GM23248 (cell line): ENCODE results near the gene NPAS3. TPM values are rescaled to one million over a fixed set of nuclear protein-coding genes. Genes with fewer than 3 reads are reported as not detected.

Experiments
- DNase-seq: peaks from one replicate; pipeline ENCODE4 v3.0.0-alpha.2; 2015
- H2AFZ ChIP-seq: fragments of 200-600 bp; sonication (generic); 2 replicates; pipeline ENCODE4 v1.6.1; 2016; ENCODE audit warnings: antibody characterized with exemption
- H3F3A ChIP-seq: fragments of 200-600 bp; sonication (generic); 2 replicates; pipeline ENCODE4 v1.6.1; 2016; ENCODE audit warnings: mild to moderate bottlenecking, antibody characterized with exemption, mixed run types; ENCODE audit not compliant: insufficient read depth
- H3K27ac ChIP-seq: fragments of 200-600 bp; sonication (generic); 2 replicates; pipeline ENCODE4 v1.5.1; 2016; ENCODE audit warnings: mild to moderate bottlenecking
- H3K27me3 ChIP-seq: fragments of 200-600 bp; sonication (generic); replicated peaks from 2 replicates; pipeline ENCODE4 v1.6.1; 2016; ENCODE audit warnings: mild to moderate bottlenecking; ENCODE audit not compliant: insufficient read depth
- H3K36me3 ChIP-seq: fragments of 200-600 bp; sonication (generic); 2 replicates; pipeline ENCODE4 v1.6.1; 2016; ENCODE audit warnings: low read depth, mild to moderate bottlenecking
- H3K4me1 ChIP-seq: fragments of 200-600 bp; sonication (generic); 2 replicates; pipeline ENCODE4 v1.6.1; 2016; ENCODE audit warnings: mild to moderate bottlenecking; ENCODE audit not compliant: insufficient read depth
- H3K4me2 ChIP-seq: fragments of 200-600 bp; sonication (generic); one replicate; pipeline ENCODE4 v1.6.1; 2016; ENCODE audit warnings: mild to moderate bottlenecking; ENCODE audit not compliant: unreplicated experiment
- H3K4me3 ChIP-seq: fragments of 200-600 bp; sonication (generic); 2 replicates; pipeline ENCODE4 v1.5.1; 2016; ENCODE audit warnings: mild to moderate bottlenecking
- H3K79me2 ChIP-seq: fragments of 200-600 bp; sonication (generic); 2 replicates; pipeline ENCODE4 v1.6.1; 2016; ENCODE audit warnings: mild to moderate bottlenecking; ENCODE audit not compliant: insufficient read depth
- H3K9ac ChIP-seq: fragments of 200-600 bp; sonication (generic); 2 replicates; pipeline ENCODE4 v1.6.1; 2016; ENCODE audit warnings: mild to moderate bottlenecking
- H3K9me2 ChIP-seq: fragments of 200-600 bp; sonication (generic); 2 replicates; pipeline ENCODE4 v1.6.1; 2016; ENCODE audit warnings: mixed run types, mild to moderate bottlenecking, moderate library complexity; ENCODE audit not compliant: insufficient read depth
- H3K9me3 ChIP-seq: fragments of 200-600 bp; sonication (generic); one replicate; pipeline ENCODE4 v1.6.1; 2017; ENCODE audit warnings: low read depth
- H4K20me1 ChIP-seq: fragments of 200-600 bp; sonication (generic); 2 replicates; pipeline ENCODE4 v1.6.0; 2016; ENCODE audit not compliant: insufficient read depth
- EZH2 ChIP-seq: fragments of 200-600 bp; sonication (generic); IDR thresholded peaks from 2 replicates; pipeline ENCODE4 v1.6.1; 2018; ENCODE audit warnings: antibody characterized with exemption, mild to moderate bottlenecking; ENCODE audit not compliant: insufficient read depth, poor library complexity, severe bottlenecking
- EZH2phosphoT487 ChIP-seq: fragments of 200-600 bp; sonication (generic); IDR thresholded peaks from 2 replicates; pipeline ENCODE4 v1.6.1; 2018; ENCODE audit warnings: antibody characterized with exemption, moderate library complexity, mild to moderate bottlenecking, low read depth; ENCODE audit not compliant: insufficient read depth
- WGBS, 2 experiments: methylation state at CpG; one replicate each; pipeline ENCODE4 v1.1.6; 2015 to 2017; ENCODE audit warnings: low lambda C conversion rate in 2 of 2, low coverage in 1 of 2; ENCODE audit errors: missing lambda C conversion rate in 2 of 2; 5-methylcytosine and 5-hydroxymethylcytosine counted together
- in situ Hi-C: fragments of 300-500 bp; cut with MboI; formaldehyde crosslinking; loops from 2 replicates; pipeline ENCODE4 v1.15.0; 2020
- polyA plus RNA-seq: library from polyadenylated mRNA; unstranded; fragments of >200 nt; fragmentation: Nextera tagmentation; extraction: Ambion mirVana; gene quantifications from 2 replicates; pipeline ENCODE4 v1.2.1, GENCODE V29; 2016
- total RNA-seq: library from RNA; depleted of rRNA; stranded (reverse); fragments of >200 nt; shearing (Covaris generic); gene quantifications from 2 replicates; pipeline ENCODE4 v1.2.3, GENCODE V29; 2014

Gene NPAS3
- total and polyA plus RNA-seq, 2 experiments from 2014 or later, result 0.65 TPM; not detected in 1

DNA sequence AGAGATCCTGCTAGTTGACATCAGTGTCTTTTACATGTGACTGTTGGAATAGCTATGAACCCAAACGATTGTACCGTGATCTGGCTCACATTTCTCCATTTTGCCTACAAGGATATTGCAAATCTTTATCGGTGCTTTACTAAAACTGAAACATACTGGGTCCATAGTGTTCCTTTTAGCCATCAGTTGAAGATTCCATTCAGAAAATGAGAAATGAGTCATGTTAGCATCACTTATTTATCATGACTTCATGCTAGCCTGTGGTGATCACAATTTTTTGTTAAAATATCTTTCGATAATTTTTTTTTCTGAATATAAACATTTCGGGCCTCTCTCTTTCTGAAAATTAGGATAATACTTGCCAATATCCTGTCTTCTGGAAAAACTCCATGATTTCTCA is 801.9 kb downstream of the NPAS3 start:
- Histone ChIP-seq H3K9ac (no peak overlapping the region), H3K4me1 (peaks cover 20% of the 10 kb centered on the region), H3K9me2 (no peaks in the 10 kb centered on the region), H3K27me3 (no peaks in the 10 kb centered on the region), H3K36me3 (no peaks in the 10 kb centered on the region), H3K9me3 (no peaks in the 10 kb centered on the region), H3K27ac (no peak overlapping the region), H3F3A (peaks cover 20% of the 10 kb centered on the region), H2AFZ (no peak overlapping the region), H4K20me1 (no peaks in the 10 kb centered on the region), H3K4me3 (no peak overlapping the region), H3K4me2 (no peak overlapping the region), H3K79me2 (no peaks in the 10 kb centered on the region)
- TF ChIP-seq EZH2phosphoT487, result no peak
- no peak for TF ChIP-seq EZH2
- in situ Hi-C loops, result no loop called here
- WGBS, 2 experiments, result 80 to 81% methylated on average over 5 of the region's 5 CpGs
- peak; percentile 55 for DNase-seq

DNA sequence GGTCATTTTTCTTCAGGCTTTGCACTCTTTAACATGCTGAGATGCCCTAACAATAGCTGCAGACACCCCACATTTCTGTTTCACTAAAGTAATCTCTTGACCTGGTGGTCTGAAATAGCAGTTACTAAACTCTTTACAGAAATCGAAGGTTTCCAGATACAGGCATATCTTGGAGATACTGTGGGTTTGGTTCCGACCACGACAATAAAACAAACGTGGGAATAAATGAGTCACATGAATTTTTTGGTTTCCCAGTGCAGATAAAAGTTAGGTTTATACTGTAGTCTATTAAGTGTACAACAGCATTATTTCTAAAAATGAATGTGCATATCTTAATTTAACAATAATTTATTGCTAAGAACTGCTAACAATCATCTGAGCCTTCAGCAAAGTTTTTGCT is 803.5 kb downstream of the NPAS3 start:
- Histone ChIP-seq H3K4me2 (no peak overlapping the region), H3K79me2 (no peaks in the 10 kb centered on the region), H3F3A (peaks cover 16% of the 10 kb centered on the region), H3K27me3 (no peaks in the 10 kb centered on the region), H3K36me3 (no peaks in the 10 kb centered on the region), H3K4me1 (peaks cover 17% of the 10 kb centered on the region), H3K4me3 (no peak overlapping the region), H3K9me3 (no peaks in the 10 kb centered on the region), H3K27ac (no peak overlapping the region), H3K9ac (no peak overlapping the region), H4K20me1 (no peaks in the 10 kb centered on the region), H2AFZ (no peak overlapping the region), H3K9me2 (no peaks in the 10 kb centered on the region)
- WGBS, 2 experiments, result 72 to 74% methylated on average over 4 of the region's 4 CpGs
- TF ChIP-seq EZH2, result no peak
- no peak for TF ChIP-seq EZH2phosphoT487
- in situ Hi-C loops, result no loop called here
- peak; percentile 1 for DNase-seq

DNA sequence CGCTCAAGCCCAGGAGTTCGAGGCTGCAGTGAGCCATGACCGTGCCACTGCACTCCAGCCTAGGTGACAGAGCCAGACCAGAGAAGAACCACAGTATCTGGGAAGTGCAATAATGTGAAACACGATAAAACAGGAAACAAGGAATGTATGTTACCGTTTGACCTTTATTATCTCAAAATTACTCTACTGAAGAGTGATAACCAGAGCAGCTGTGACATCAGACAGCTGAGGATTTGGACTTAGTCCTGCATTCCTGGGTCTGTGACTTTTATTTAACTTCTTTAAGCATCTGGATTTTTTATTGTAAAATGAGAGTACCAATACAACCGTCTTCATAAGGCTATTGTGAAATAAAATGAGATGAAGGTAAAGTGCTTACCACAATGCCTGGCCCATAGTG is 806.5 kb downstream of the NPAS3 start:
- Histone ChIP-seq H3K4me1 (peaks cover 7% of the 10 kb centered on the region), H3K9me2 (no peaks in the 10 kb centered on the region), H2AFZ (no peak overlapping the region), H3K4me3 (no peak overlapping the region), H3K79me2 (no peaks in the 10 kb centered on the region), H3K36me3 (no peaks in the 10 kb centered on the region), H3K4me2 (no peak overlapping the region), H3F3A (peaks cover 5% of the 10 kb centered on the region; the same call in 1 of the 2 replicates), H3K27me3 (no peaks in the 10 kb centered on the region), H3K27ac (no peak overlapping the region), H3K9me3 (no peaks in the 10 kb centered on the region), H4K20me1 (no peaks in the 10 kb centered on the region), H3K9ac (no peak overlapping the region)
- in situ Hi-C loops, result no loop called here
- WGBS, 2 experiments, result 47 to 48% methylated on average over 6 of the region's 6 CpGs
- TF ChIP-seq EZH2, result no peak
- TF ChIP-seq EZH2phosphoT487, result no peak
- DNase-seq, result no peak

DNA sequence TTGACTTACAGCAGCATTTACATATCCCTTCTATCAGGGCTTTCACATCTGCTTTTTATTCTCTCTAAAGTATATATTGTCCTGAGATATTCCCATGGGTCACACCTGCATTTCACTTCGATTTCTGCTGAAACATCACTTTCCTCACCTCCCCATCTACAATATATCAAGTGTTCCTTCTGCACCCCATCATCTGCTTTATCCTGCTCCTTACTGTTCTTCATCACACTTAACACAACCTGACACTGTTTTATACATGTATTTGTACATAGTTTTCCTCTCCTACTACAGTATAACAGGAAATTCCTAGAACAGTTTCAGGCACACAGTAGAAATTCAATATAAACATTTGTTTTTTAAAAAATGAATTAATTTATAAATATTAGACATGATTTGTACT is 809.1 kb downstream of the NPAS3 start:
- Histone ChIP-seq H3K9ac (no peak overlapping the region), H3K27me3 (no peaks in the 10 kb centered on the region), H3F3A (no peaks in the 10 kb centered on the region), H3K9me2 (no peaks in the 10 kb centered on the region), H3K9me3 (no peaks in the 10 kb centered on the region), H3K79me2 (no peaks in the 10 kb centered on the region), H3K4me1 (no peaks in the 10 kb centered on the region), H3K27ac (no peak overlapping the region), H2AFZ (no peak overlapping the region), H3K4me2 (no peak overlapping the region), H3K36me3 (no peaks in the 10 kb centered on the region), H4K20me1 (no peaks in the 10 kb centered on the region), H3K4me3 (no peak overlapping the region)
- no peak for TF ChIP-seq EZH2phosphoT487
- TF ChIP-seq EZH2, result no peak
- WGBS, 2 experiments, result 13 to 28% methylated on average over 1 of the region's 1 CpG
- in situ Hi-C loops, result no loop called here
- no peak for DNase-seq

DNA sequence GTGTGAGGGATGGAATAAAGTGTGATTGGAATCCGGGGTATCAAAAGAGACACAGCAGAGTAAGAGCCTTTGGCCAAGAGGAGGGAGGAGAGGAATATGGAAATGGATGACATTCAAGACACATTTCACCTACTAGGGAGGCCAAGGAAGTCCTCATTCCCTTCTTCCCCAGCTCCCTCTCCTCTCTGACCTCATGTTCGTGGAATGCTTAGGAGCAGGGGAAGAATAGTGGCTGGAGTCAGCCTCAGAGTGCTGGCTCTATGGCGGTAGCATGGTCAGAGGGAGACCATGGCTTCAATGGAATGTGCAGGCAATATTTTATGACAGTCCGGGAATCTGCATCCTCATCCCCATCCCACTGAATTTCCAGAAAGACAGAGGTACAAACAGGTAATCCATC is 815.6 kb downstream of the NPAS3 start:
- H3K4me3 ChIP-seq, result no peak overlapping the region
- no peaks in the 10 kb centered on the region for H3K79me2 ChIP-seq
- H3K9me2 ChIP-seq, result no peaks in the 10 kb centered on the region
- no peaks in the 10 kb centered on the region for H3K36me3 ChIP-seq
- DNase-seq, result peak; percentile 21
- no peak overlapping the region for H3K9ac ChIP-seq
- in situ Hi-C loops, result no loop called here
- H3K9me3 ChIP-seq, result no peaks in the 10 kb centered on the region
- WGBS, 2 experiments, result 76 to 78% methylated on average over 4 of the region's 4 CpGs
- H3K27me3 ChIP-seq, result no peaks in the 10 kb centered on the region
- H3K4me2 ChIP-seq, result no peak overlapping the region
- no peak overlapping the region for H3K27ac ChIP-seq
- no peak overlapping the region for H2AFZ ChIP-seq
- H3K4me1 ChIP-seq, result no peaks in the 10 kb centered on the region
- no peaks in the 10 kb centered on the region for H4K20me1 ChIP-seq
- TF ChIP-seq EZH2 (no peak), EZH2phosphoT487 (no peak)
- H3F3A ChIP-seq, result no peaks in the 10 kb centered on the region
